H9 (cell line): ENCODE results near the gene PSTPIP1. TPM values are rescaled to one million over a fixed set of nuclear protein-coding genes. Genes with fewer than 3 reads are reported as not detected.

Experiments used
- DNase-seq: peaks from one replicate; pipeline ENCODE4 v3.0.0-alpha.2; 2017
- H2AFZ ChIP-seq: one replicate; pipeline ENCODE4 v1.6.1; 2013; ENCODE audit warnings: mild to moderate bottlenecking, low read length, control low read depth, moderate library complexity
- H2AK5ac ChIP-seq: 2 replicates; pipeline ENCODE4 v1.6.1; 2013; ENCODE audit warnings: low read length, control low read depth, mixed read lengths; ENCODE audit not compliant: insufficient read length
- H2BK120ac ChIP-seq: one replicate; pipeline ENCODE4 v1.6.1; 2013; ENCODE audit warnings: low read depth, mild to moderate bottlenecking, low read length, control low read depth, inconsistent platforms; ENCODE audit not compliant: poor library complexity, severe bottlenecking
- H2BK12ac ChIP-seq: 2 replicates; pipeline ENCODE4 v1.6.1; 2013; ENCODE audit warnings: low read length, control low read depth, mixed read lengths, low read depth; ENCODE audit not compliant: insufficient read length
- H2BK15ac ChIP-seq: 2 replicates; pipeline ENCODE4 v1.6.1; 2013; ENCODE audit warnings: low read depth, low read length, control low read depth
- H2BK20ac ChIP-seq: one replicate; pipeline ENCODE4 v1.6.1; 2013; ENCODE audit warnings: low read depth, mild to moderate bottlenecking, low read length, control low read depth, inconsistent platforms; ENCODE audit not compliant: poor library complexity, severe bottlenecking
- H2BK5ac ChIP-seq: 2 replicates; pipeline ENCODE4 v1.6.1; 2013; ENCODE audit warnings: low read length, control low read depth, mixed read lengths; ENCODE audit not compliant: insufficient read length
- H3K14ac ChIP-seq: 2 replicates; pipeline ENCODE4 v1.6.1; 2013; ENCODE audit warnings: low read length, control low read depth; ENCODE audit not compliant: insufficient read depth
- H3K18ac ChIP-seq: 2 replicates; pipeline ENCODE4 v1.6.1; 2013; ENCODE audit warnings: low read depth, mild to moderate bottlenecking, mixed read lengths, low read length, control low read depth; ENCODE audit not compliant: insufficient read length
- H3K23ac ChIP-seq: 2 replicates; pipeline ENCODE4 v1.6.1; 2013; ENCODE audit warnings: low read length, control low read depth, mixed read lengths, low read depth; ENCODE audit not compliant: insufficient read length
- H3K23me2 ChIP-seq: 2 replicates; pipeline ENCODE4 v1.6.1; 2013; ENCODE audit warnings: low read depth, mild to moderate bottlenecking, mixed read lengths, low read length, control low read depth; ENCODE audit not compliant: insufficient read length, poor library complexity, severe bottlenecking
- H3K27ac ChIP-seq: 2 replicates; pipeline ENCODE4 v1.5.1; 2013; ENCODE audit warnings: low read length, control low read depth, mixed read lengths, low read depth; ENCODE audit not compliant: insufficient read length
- H3K27me3 ChIP-seq: 2 replicates; pipeline ENCODE4 v1.6.1; 2013; ENCODE audit warnings: low read length, control low read depth, inconsistent platforms; ENCODE audit not compliant: insufficient read depth
- H3K4ac ChIP-seq: 2 replicates; pipeline ENCODE4 v1.6.1; 2013; ENCODE audit warnings: low read depth, mild to moderate bottlenecking, control low read depth, inconsistent platforms, low read length, moderate library complexity
- H3K4me1 ChIP-seq: 2 replicates; pipeline ENCODE4 v1.6.1; 2013; ENCODE audit warnings: low read length, control low read depth, inconsistent platforms; ENCODE audit not compliant: insufficient read depth
- H3K4me2 ChIP-seq: 2 replicates; pipeline ENCODE4 v1.6.1; 2013; ENCODE audit warnings: low read length, control low read depth, mixed read lengths; ENCODE audit not compliant: insufficient read length, insufficient read depth
- H3K56ac ChIP-seq: 2 replicates; pipeline ENCODE4 v1.6.1; 2013; ENCODE audit warnings: low read depth, mild to moderate bottlenecking, mixed read lengths, low read length, control low read depth; ENCODE audit not compliant: insufficient read length
- H3K79me1 ChIP-seq: 2 replicates; pipeline ENCODE4 v1.6.1; 2013; ENCODE audit warnings: low read depth, mild to moderate bottlenecking, moderate library complexity, low read length, control low read depth, inconsistent platforms; ENCODE audit not compliant: insufficient read depth, poor library complexity, severe bottlenecking
- H3K79me2 ChIP-seq: 2 replicates; pipeline ENCODE4 v1.6.1; 2013; ENCODE audit warnings: low read length, control low read depth, inconsistent platforms; ENCODE audit not compliant: insufficient read depth
- H3K9ac ChIP-seq: 2 replicates; pipeline ENCODE4 v1.6.1; 2013; ENCODE audit warnings: low read length, control low read depth, mixed read lengths; ENCODE audit not compliant: insufficient read length; ENCODE audit errors: extremely low read depth
- H3K9me3 ChIP-seq: one replicate; pipeline ENCODE4 v1.6.1; 2013; ENCODE audit warnings: low read depth, low read length, inconsistent platforms; ENCODE audit not compliant: control insufficient read depth
- H3T11ph ChIP-seq: one replicate; pipeline ENCODE4 v1.6.1; 2013; ENCODE audit warnings: mild to moderate bottlenecking, low read length, control low read depth, inconsistent platforms
- H4K20me1 ChIP-seq: one replicate; pipeline ENCODE4 v1.6.1; 2013; ENCODE audit not compliant: control insufficient read depth, insufficient read length, insufficient read depth
- H4K5ac ChIP-seq: 2 replicates; pipeline ENCODE4 v1.6.1; 2013; ENCODE audit warnings: low read depth, mild to moderate bottlenecking, mixed read lengths, low read length, control low read depth; ENCODE audit not compliant: insufficient read length
- H4K8ac ChIP-seq: replicated peaks from 2 replicates; pipeline ENCODE4 v1.6.1; 2013; ENCODE audit warnings: low read length, control low read depth, mixed read lengths, low read depth; ENCODE audit not compliant: insufficient read length
- H4K91ac ChIP-seq: 2 replicates; pipeline ENCODE4 v1.6.1; 2013; ENCODE audit warnings: low read depth, mild to moderate bottlenecking, moderate library complexity, mixed read lengths, low read length, control low read depth; ENCODE audit not compliant: insufficient read length
- H3K27ac Mint-ChIP-seq, 3 experiments: 2 replicates in 2 of 3; 3 replicates in 1 of 3; pipeline ENCODE4 v1.8.0; 2020 to 2021; ENCODE audit warnings: mixed read lengths in 3 of 3, mild to moderate bottlenecking in 1 of 3, moderate library complexity in 1 of 3
- H3K27me3 Mint-ChIP-seq: 2 replicates; pipeline ENCODE4 v1.8.0; 2021; ENCODE audit warnings: low read depth, mild to moderate bottlenecking, moderate library complexity, mixed read lengths
- H3K36me3 Mint-ChIP-seq, 3 experiments: 2 replicates in 2 of 3; 3 replicates in 1 of 3; pipeline ENCODE4 v1.8.0; 2020 to 2021; ENCODE audit warnings: low read depth in 3 of 3, mixed read lengths in 3 of 3; ENCODE audit not compliant: insufficient read depth in 1 of 3
- H3K4me1 Mint-ChIP-seq, 2 experiments: 2 replicates each; pipeline ENCODE4 v1.8.0; 2020; ENCODE audit warnings: mixed read lengths in 2 of 2
- H3K4me3 Mint-ChIP-seq, 2 experiments: 2 replicates in 1 of 2; 3 replicates in 1 of 2; pipeline ENCODE4 v1.8.0; 2020 to 2021; ENCODE audit warnings: mild to moderate bottlenecking in 2 of 2, mixed read lengths in 2 of 2, moderate library complexity in 1 of 2
- H3K9me3 Mint-ChIP-seq, 2 experiments: 2 replicates in 1 of 2; 3 replicates in 1 of 2; pipeline ENCODE4 v1.8.0; 2020; ENCODE audit warnings: mild to moderate bottlenecking in 2 of 2, mixed read lengths in 2 of 2, moderate library complexity in 1 of 2
- CTCF ChIP-seq: fragments of 200-600 bp; sonication (generic); conservative IDR thresholded peaks from 3 replicates; pipeline ENCODE4 v1.8.0; 2021; ENCODE audit warnings: antibody characterized with exemption, mild to moderate bottlenecking
- WGBS: extraction: QIAGEN DNeasy Blood & Tissue Kit; methylation state at CpG from one replicate; pipeline ENCODE4 v1.1.7; 2013; ENCODE audit warnings: missing lambda C conversion rate, low lambda C conversion rate, mixed read lengths; ENCODE audit not compliant: insufficient read length; ENCODE audit errors: extremely low coverage; 5-methylcytosine and 5-hydroxymethylcytosine counted together
- total RNA-seq: library from RNA; stranded (reverse); gene quantifications from 2 replicates; pipeline ENCODE4 v1.2.1, GENCODE V29; 2021

Gene PSTPIP1
- total RNA-seq, 1 experiment from 2014 or later = 1.8 TPM

DNA sequence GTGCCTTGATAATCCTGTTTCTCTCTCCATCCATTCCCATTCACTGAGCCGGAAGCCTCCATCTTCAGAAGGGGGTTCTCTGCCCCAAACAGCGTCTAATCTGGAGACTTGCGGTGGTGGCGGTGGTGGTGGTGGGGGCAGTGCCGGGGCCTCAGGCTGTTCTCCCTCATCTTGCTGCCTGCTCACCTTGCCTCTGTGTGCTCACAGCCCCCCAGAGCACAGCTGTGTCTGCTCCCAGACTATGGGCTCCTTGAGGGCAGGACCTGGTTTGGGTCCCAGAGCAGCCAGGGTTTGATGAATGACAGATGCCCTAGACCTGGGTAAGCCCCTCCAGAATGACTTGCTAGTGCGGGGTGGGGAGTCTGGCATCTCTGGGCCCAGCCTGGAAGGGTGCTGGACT, 430 bp upstream of the PSTPIP1 start:
- Histone ChIP-seq H2AFZ (no peak overlapping the region), H3K4me1 (no peaks in the 10 kb centered on the region), H4K5ac (no peak overlapping the region), H3K9me3 (no peaks in the 10 kb centered on the region), H3K27ac (no peak overlapping the region), H3K79me2 (no peaks in the 10 kb centered on the region), H3K27me3 (no peaks in the 10 kb centered on the region), H3K4ac (no peak overlapping the region), H3K23ac (no peak overlapping the region), H4K91ac (no peak overlapping the region), H3K14ac (no peak overlapping the region), H3K9ac (no peak overlapping the region), H3K18ac (no peak overlapping the region), H3K4me2 (no peak overlapping the region), H2AK5ac (no peak overlapping the region), H3K56ac (no peak overlapping the region), H2BK20ac (no peak overlapping the region), H4K8ac (no peak overlapping the region), H2BK5ac (no peak overlapping the region), H3T11ph (no peak overlapping the region), H2BK15ac (no peak overlapping the region), H2BK12ac (no peak overlapping the region), H3K23me2 (no peaks in the 10 kb centered on the region), H4K20me1 (peaks cover 2% of the 10 kb centered on the region), H2BK120ac (no peak overlapping the region), H3K79me1 (no peaks in the 10 kb centered on the region)
- Mint-ChIP-seq H3K27me3 (peaks cover 2% of the 10 kb centered on the region), H3K9me3 (no peaks in the 10 kb centered on the region), H3K4me3 (no peak overlapping the region), H3K27ac (no peak overlapping the region; a peak in 1 of 7 replicates), H3K36me3 (no peaks in the 10 kb centered on the region), H3K4me1 (no peaks in the 10 kb centered on the region)
- no peak for TF ChIP-seq CTCF
- no peak for DNase-seq
- no CpG with 5 or more reads among the region's 6 CpGs for WGBS
